ENCODE results near the gene CDKN2B-AS1.

CDKN2B-AS1 gene

GRCh38 chr9:22157276-22157675 is 162.7 kb downstream of the CDKN2B-AS1 start:
- Histone ChIP-seq H2AFZ (ENCODE audit: low read depth, low read length) (no peak overlapping the region), H3K9ac (ENCODE audit: low read length) (no peak overlapping the region), H3K4me2 (ENCODE audit: low read length) (no peak overlapping the region)

GRCh38 chr9:22157828-22158227 is 163.2 kb downstream of the CDKN2B-AS1 start:
- no peak overlapping the region for H3K4me3 ChIP-seq (ENCODE audit: low read length)
- no peaks in the 10 kb centered on the region for H3K9me3 ChIP-seq (ENCODE audit: insufficient read depth, low read length)
- no peak overlapping the region for H3K27ac ChIP-seq (ENCODE audit: low read length)
- H2AFZ ChIP-seq (ENCODE audit: low read depth, low read length) = no peak overlapping the region
- no peaks in the 10 kb centered on the region for H3K79me2 ChIP-seq (ENCODE audit: low read length)
- no peak overlapping the region for H3K9ac ChIP-seq (ENCODE audit: low read length)
- peaks cover 28% of the 10 kb centered on the region for H3K4me1 ChIP-seq (ENCODE audit: low read length)
- TF ChIP-seq CTCF (IDR thresholded peaks at IDR 0.05; ENCODE audit: low read depth, low read length) (no peak), EZH2phosphoT487 (IDR thresholded peaks at IDR 0.05; ENCODE audit: low read depth) (no peak)
- H3K4me2 ChIP-seq (ENCODE audit: low read length) = no peak overlapping the region
- H3K36me3 ChIP-seq (replicated peaks; ENCODE audit: low read depth, low read length) = no peaks in the 10 kb centered on the region
- no peaks in the 10 kb centered on the region; the same call in 1 of the 2 replicates for H3K27me3 ChIP-seq (ENCODE audit: low read depth, low read length)
- H4K20me1 ChIP-seq (ENCODE audit: insufficient read depth, low read length) = no peaks in the 10 kb centered on the region

More at GRCh38 chr9:22157276-22157675, 162.7 kb downstream of the CDKN2B-AS1 start:
- H4K20me1 ChIP-seq (ENCODE audit: insufficient read depth, low read length) = no peaks in the 10 kb centered on the region
- no peak overlapping the region for H3K27ac ChIP-seq (ENCODE audit: low read length)
- H3K36me3 ChIP-seq (replicated peaks; ENCODE audit: low read depth, low read length) = no peaks in the 10 kb centered on the region
- H3K27me3 ChIP-seq (ENCODE audit: low read depth, low read length) = no peaks in the 10 kb centered on the region; the same call in 1 of the 2 replicates
- H3K4me3 ChIP-seq (ENCODE audit: low read length) = no peak overlapping the region
- no peaks in the 10 kb centered on the region for H3K79me2 ChIP-seq (ENCODE audit: low read length)
- H3K9me3 ChIP-seq (ENCODE audit: insufficient read depth, low read length) = no peaks in the 10 kb centered on the region
- H3K4me1 ChIP-seq (ENCODE audit: low read length) = peaks cover 28% of the 10 kb centered on the region
- no peak for TF ChIP-seq EZH2phosphoT487 (IDR thresholded peaks at IDR 0.05; ENCODE audit: low read depth)
- TF ChIP-seq CTCF (IDR thresholded peaks at IDR 0.05; ENCODE audit: low read depth, low read length) = no peak

GRCh38 chr9:22158271-22158670 is 163.7 kb downstream of the CDKN2B-AS1 start:
- Histone ChIP-seq H3K36me3 (replicated peaks; ENCODE audit: low read depth, low read length) (no peaks in the 10 kb centered on the region), H3K79me2 (ENCODE audit: low read length) (no peaks in the 10 kb centered on the region), H3K4me2 (ENCODE audit: low read length) (no peak overlapping the region), H3K27me3 (ENCODE audit: low read depth, low read length) (no peaks in the 10 kb centered on the region; the same call in 1 of the 2 replicates), H3K4me3 (ENCODE audit: low read length) (no peak overlapping the region), H3K9ac (ENCODE audit: low read length) (no peak overlapping the region), H3K27ac (ENCODE audit: low read length) (no peak overlapping the region), H2AFZ (ENCODE audit: low read depth, low read length) (no peak overlapping the region), H4K20me1 (ENCODE audit: insufficient read depth, low read length) (no peaks in the 10 kb centered on the region), H3K4me1 (ENCODE audit: low read length) (peaks cover 28% of the 10 kb centered on the region), H3K9me3 (ENCODE audit: insufficient read depth, low read length) (no peaks in the 10 kb centered on the region)
- no peak for TF ChIP-seq EZH2phosphoT487 (IDR thresholded peaks at IDR 0.05; ENCODE audit: low read depth)
- TF ChIP-seq CTCF (IDR thresholded peaks at IDR 0.05; ENCODE audit: low read depth, low read length) = no peak

- TF ChIP-seq EZH2phosphoT487 (IDR thresholded peaks at IDR 0.05; ENCODE audit: low read depth) (no peak), CTCF (IDR thresholded peaks at IDR 0.05; ENCODE audit: low read depth, low read length) (no peak)
- no peaks in the 10 kb centered on the region for H4K20me1 ChIP-seq (ENCODE audit: insufficient read depth, low read length)
- no peaks in the 10 kb centered on the region for H3K9me3 ChIP-seq (ENCODE audit: insufficient read depth, low read length)
- no peaks in the 10 kb centered on the region; the same call in 1 of the 2 replicates for H3K27me3 ChIP-seq (ENCODE audit: low read depth, low read length)
- H3K36me3 ChIP-seq (replicated peaks; ENCODE audit: low read depth, low read length) = no peaks in the 10 kb centered on the region
- H2AFZ ChIP-seq (ENCODE audit: low read depth, low read length) = no peak overlapping the region
- peak overlapping the region; percentile 64 for H3K4me2 ChIP-seq (ENCODE audit: low read length)
- no peak overlapping the region for H3K9ac ChIP-seq (ENCODE audit: low read length)
- H3K27ac ChIP-seq (ENCODE audit: low read length) = peak overlapping the region; percentile 39
- H3K4me1 ChIP-seq (ENCODE audit: low read length) = peaks cover 28% of the 10 kb centered on the region
- no peak overlapping the region for H3K4me3 ChIP-seq (ENCODE audit: low read length)
- no peaks in the 10 kb centered on the region for H3K79me2 ChIP-seq (ENCODE audit: low read length)
Measured at GRCh38 chr9:22158927-22159346, 164.3 kb downstream of the CDKN2B-AS1 start.
